ENCODE data around the gene MPRIP.

DNA sequence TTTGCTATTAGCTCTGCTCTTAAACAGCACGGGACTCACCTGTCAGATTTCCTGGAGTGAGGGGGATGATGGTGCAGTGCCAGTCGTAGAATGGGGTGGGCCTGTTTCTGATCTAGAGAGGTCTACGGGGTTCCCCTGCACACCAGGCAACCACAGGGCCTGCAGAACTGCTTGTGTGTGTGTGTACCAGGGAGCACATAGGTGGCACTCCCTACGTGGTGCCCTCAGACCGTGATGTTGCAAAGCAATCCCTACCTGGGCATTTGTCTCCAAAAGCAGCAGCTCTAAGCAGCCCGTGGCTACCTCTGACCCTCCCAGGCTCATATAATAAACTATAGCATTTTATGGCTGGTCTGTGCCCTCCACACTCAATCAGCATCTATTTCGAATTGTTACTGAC is 38.5 kb downstream of the MPRIP start:
- TF ChIP-seq, protein P1, sequence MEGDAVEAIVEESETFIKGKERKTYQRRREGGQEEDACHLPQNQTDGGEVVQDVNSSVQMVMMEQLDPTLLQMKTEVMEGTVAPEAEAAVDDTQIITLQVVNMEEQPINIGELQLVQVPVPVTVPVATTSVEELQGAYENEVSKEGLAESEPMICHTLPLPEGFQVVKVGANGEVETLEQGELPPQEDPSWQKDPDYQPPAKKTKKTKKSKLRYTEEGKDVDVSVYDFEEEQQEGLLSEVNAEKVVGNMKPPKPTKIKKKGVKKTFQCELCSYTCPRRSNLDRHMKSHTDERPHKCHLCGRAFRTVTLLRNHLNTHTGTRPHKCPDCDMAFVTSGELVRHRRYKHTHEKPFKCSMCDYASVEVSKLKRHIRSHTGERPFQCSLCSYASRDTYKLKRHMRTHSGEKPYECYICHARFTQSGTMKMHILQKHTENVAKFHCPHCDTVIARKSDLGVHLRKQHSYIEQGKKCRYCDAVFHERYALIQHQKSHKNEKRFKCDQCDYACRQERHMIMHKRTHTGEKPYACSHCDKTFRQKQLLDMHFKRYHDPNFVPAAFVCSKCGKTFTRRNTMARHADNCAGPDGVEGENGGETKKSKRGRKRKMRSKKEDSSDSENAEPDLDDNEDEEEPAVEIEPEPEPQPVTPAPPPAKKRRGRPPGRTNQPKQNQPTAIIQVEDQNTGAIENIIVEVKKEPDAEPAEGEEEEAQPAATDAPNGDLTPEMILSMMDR (IDR thresholded peaks at IDR 0.05; ENCODE audit: extremely low read depth in 1 of 2, insufficient read depth in 1 of 2, low read depth in 1 of 2, low read length in 2 of 2), result no peak
- TF ChIP-seq POLR2A (IDR thresholded peaks at IDR 0.05; ENCODE audit: low read depth, low read length) (no peak), JUN (IDR thresholded peaks at IDR 0.05; ENCODE audit: borderline replicate concordance, insufficient read depth, insufficient read length, low read depth) (no peak), GATA2 (IDR thresholded peaks at IDR 0.05; ENCODE audit: insufficient read depth, insufficient read length, low read depth, low read length) (no peak), EZH2 (IDR thresholded peaks at IDR 0.05; ENCODE audit: borderline replicate concordance, low read depth, low read length, severe bottlenecking) (no peak), POLR2AphosphoS5 (IDR thresholded peaks at IDR 0.05; ENCODE audit: insufficient read depth, low read depth, low read length) (no peak), FOS (IDR thresholded peaks at IDR 0.05; ENCODE audit: borderline replicate concordance, insufficient read depth, low read length) (no peak)

Measured in endothelial cell of umbilical vein (primary cell).